Measurements from ENCODE around the gene RUSC1. TPM values are rescaled to one million over a fixed set of nuclear protein-coding genes. Genes with fewer than 3 reads are reported as not detected.

RUSC1 gene
- polyA plus RNA-seq, 1 donor: 28.0 TPM

DNA sequence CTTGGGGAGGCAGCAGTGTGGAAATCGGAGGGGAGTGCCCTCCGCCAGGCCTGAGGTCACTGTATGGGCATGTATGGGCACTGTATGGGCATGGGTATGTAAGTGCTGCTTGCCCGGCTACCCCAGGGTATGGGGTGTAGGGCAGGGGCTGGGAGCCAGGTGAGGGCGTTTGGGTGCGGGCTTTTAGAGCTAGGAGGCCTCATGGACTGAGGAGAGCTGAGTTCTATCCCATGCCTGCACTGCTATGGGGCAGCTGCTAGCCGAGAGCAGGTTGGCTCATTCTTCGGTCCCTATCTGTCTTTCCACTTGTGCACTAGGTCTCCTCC is 24.8 kb upstream of the RUSC1 start:
- no peak for DNase-seq

DNA sequence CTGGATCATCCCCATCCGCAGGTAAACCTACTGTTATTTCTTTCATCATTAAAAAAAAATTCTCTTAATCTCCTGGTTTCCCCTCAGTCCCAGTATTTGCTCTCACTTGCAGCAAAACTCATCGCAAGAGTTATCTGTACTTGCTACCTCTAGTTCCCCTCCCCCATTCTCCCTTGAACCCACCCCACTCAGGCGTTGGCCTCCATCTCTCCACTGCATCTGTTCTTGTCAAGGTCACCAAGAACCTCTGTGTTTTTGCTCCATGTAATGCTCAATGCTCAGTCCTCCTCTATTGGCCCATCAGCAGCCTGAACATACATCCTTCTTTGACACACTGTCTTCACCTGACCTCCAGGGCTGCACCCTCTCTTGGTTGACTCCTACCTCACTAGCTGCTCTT is 24.0 kb upstream of the RUSC1 start:
- DNase-seq: no peak

DNA sequence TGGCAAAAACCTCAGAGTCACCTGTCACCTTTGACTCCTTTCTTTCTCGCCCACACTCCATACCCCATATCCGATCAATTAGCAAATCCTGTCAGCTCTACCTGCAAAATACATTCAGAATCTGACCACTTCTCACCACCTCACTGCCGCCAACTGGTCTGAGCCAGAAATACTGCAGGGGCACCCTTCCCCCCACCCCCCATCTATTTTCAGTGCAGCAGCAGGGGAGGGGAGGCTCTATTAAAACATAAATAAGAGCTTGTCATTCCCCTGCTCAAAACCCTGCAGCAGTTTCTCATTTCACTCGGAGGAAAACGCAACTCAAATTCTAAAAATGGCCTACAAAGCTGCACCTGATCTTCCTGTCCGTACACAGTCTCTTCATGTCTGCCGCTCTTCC is 23.3 kb upstream of the RUSC1 start:
- no peak for DNase-seq

DNA sequence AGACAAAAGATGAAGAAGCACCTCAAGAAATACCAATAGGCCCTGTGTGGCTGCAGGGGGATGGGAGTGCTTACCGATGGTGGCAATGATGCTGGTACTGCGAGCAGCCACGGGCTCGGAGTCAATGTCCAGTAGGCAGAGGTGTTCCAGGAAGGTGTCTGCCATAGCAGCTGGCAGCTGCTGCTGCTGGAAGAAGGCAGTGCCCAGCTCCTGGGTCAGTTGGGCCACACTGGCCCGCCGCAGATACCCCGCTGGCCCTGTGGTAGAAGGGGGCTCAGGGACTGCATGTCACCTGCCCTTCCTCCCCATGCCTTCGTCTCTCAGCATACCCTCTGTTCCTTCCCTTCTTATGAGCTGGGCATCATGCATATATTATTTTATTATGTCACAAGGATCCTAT is 20.7 kb upstream of the RUSC1 start:
- no peak for DNase-seq

DNA sequence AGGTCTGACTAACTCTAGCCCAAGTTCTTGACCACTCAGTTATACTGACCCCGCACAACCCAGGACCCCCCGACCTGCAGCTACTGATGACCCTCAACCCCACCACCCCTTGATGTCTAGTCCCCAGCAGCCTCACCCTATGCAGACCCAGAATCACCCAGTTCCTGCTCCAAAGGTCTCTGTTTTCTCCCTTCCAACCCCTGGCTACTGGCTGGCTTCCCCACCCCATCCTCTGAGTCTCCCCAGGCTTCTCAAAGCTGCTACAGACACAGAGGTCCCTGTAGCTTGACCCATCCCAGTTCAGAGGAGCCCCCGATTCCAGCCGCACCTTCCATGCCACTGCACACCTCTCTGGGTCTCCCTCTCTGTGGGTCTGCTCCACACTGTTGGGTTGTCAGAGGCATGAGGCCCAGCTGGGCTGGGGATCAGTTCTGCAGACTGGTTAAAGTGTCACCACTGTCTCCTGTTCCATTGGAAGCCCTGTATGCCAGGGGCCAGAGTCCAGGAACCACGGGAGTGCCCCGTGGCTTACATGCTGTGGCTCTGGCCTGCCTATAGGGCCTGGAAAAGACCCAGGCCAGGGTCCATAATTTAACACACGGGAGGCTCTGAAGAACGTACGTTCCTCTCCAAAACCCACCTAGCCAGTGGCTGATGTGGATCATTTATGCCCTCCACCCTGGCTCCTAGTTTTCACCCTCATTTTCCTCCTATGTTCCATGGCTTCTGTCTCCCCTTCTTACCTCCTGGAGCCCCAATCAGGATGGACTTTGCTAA is 20.0 kb upstream of the RUSC1 start:
- DNase-seq: no peak

DNA sequence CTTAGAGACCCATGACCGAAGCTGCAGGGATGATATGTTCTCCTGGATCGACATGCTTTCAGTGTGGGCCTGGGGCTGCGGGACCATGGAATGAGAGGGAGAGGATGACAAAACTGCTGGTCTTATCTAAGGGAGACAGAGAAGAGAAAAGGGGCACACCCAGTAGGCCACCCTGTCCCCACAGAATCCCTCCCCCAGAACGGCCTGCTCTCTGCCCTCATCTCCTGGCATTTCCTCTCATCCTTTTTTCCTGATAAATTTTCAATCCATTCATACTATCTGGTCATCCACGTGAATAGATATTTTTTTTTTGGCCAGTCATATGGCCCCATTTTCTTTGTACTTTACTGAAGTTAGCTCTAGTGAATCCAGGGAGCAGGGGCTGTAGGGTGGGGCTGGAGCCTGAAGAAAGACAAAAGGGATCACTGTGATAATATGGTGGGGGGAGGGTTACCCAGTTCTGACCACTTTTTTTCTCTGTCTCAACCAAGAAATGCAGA is 19.3 kb upstream of the RUSC1 start, which contains the start of gene PKLR:
TSS of gene PKLR (minus strand) at position 97 of the 500 bp plus-strand sequence. CDS start at position 54, 43 bp downstream.
- DNase-seq: no peak

DNA sequence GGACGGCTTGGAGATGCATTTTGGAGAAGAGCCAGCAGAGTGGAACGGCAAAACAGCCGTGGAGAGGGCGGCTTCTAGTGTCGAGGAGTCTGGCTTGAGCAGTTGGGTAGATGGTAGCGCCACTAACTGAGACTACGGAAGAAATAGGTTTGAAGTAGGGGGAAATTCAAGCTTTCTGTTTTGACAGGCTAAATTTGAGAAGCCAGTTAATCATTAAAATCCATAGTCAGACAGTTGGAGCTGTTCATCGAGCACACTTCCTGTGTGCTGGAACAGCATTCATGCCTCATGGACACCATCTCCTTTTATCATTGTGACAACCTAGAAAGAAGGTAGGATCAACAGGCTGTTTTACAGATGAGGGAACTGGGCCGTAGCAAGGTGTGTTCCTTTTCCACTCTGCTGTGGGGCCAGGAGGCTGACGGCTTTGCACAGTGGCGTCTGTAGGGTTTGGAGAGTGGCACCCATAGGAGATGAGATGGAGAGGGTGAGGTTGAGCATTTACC is 16.1 kb upstream of the RUSC1 start:
- DNase-seq: no peak

DNA sequence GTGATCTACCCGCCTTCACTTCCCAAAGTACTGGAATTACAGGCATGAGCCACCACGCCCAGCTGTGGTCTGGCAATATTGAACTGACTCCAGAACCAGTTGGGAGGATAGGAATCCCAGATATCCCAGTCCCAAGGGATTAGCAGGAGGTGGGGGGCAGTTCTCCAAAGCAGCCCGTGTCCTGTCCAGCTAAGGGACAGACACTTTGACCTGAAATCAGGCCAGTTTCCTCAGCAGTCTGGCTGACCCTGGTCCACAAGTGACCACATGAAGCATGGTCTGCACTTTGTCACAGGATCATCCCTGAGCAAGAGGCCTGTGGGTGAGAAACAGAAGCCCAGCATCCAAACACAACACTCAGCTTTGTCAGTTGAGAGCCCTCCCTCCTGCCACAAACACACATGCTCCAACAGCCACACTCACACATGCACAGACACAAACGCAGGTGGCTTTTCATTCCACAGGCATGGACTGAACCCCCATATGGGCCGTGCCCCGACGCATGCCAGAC is 14.8 kb upstream of the RUSC1 start:
- no peak for DNase-seq

DNA sequence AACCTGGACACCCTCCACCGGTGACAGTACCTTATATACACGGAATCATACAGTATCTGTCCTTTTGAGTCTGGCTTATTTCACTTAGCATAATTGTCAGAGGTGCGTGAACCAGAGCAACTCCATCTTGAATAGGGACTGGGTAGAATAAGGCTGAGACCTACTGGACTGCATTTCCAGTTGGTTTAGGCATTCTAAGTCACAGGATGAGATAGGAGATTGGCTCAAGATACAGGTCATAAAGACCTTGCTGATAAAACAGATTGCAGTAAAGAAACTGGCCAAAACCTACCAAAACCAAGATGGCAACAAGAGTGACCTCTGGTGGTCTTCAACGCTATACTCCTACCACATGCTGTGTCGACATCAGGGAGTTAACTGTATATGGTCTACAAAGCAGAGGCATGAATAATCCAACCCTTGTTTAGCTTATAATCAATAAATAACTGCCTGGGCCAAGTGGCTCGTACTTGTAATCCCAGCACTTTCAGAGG is 13.4 kb upstream of the RUSC1 start:
- DNase-seq: peak; percentile 26

DNA sequence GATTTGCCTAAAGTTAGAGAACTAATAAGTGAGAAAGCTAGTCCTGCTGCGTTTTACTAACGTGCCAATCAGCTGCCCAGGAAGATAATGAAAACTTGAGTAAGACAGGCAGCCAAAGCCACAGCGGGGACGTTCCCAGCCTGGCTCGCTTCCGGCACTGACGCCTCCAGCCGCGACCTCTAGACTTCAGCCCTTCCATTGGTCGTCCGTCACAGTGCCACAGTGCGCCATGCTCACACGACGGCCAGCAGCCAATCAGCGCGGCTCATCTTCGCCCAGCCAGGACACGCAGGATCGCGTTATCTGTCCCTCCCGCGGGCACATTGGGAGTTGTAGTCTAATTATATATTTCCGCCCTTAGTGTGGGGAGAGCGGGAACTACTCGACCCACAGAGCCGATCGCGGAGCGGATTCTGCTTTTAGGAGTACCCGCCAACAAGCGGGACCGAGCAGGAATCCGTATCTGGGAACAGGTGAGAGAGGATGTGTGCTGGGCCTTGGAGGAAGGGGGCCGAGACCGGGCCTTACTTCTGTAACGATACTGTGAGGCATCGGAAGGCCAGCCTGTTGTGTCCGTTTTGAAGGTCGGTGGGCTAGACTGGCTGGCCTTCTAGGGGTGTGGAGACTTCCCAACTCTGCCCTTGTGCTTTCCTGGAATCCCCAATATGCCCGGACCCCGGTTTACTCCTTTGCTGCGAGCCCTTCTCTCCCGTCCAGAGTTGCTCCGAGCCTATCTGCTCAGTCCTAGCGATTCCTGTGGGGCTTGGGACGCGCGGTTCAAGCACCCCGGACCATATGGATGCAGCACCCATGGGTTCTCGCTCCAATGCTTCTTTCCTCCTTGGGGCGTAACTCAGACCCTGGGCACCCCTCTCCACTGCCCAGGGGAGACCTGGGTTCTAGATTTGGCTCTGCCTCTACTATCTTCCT is 11.9 kb upstream of the RUSC1 start, which contains the start of gene FDPS:
TSS of gene FDPS (plus strand) at position 374 of the 930 bp plus-strand sequence. CDS start 924 bp downstream, outside the sequence.
- DNase-seq: peak; percentile 99

DNA sequence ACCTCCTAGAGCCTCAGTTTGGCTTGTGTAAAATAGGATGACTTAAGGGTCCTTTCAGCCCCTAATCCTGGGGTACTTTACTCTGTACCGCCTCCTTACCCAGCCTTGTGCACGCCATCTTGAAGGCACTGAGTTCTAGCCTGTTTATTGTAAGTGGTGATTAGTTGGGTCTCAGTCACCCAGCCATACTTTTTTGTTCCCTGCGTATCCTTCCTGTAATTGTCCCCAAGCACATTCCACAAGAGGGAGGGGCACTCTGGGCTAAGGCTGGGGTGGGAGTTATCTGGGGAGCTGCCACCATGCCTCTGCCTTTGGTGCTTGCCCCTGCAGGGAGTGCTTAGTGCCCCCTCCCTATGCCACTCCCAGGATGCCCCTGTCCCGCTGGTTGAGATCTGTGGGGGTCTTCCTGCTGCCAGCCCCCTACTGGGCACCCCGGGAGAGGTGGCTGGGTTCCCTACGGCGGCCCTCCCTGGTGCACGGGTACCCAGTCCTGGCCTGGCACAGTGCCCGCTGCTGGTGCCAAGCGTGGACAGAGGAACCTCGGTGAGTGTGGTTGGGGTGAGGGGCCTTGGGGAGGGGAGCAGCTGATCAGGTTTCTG is 11.2 kb upstream of the RUSC1 start:
- no peak for DNase-seq

DNA sequence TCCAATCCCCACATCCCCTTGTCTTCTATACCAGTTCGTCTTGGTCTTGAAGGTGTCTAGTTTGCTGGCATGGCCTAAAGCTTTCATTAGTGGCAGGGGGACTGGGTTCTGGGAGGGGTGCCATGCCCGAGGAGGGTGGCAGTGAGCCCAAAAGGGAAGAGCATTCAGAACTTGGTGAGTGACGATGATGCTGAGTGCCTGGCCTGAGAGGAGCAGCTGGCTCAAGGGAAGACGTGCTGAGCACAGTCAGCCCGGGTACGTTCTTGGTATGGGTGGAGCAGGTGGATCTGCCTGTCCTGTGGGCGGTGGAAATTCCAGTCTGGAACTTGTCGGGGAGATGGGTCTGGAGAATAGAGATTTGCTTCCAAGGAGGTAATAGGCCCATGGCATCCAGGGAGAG is 7.4 kb upstream of the RUSC1 start:
- DNase-seq: no peak

DNA sequence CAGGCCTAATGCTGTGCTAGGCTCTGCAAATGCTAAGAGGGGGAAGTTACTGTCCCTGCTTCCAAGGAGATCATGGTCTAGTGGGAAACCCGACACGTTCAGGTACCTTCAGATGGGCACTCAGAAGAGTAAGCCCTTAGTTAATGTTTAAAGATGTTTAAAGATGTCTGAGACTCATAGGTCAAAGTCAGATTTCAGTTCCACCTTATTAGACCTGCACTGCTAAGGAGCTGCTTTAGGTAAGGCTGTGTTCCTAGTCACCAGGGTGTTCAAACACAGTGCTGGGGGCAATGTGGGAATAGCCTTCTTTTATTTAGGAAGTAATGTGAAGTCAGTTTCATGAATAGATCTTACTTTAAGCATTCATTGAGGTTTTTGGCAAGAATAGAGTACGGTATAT is 3.8 kb upstream of the RUSC1 start:
- DNase-seq: no peak

DNA sequence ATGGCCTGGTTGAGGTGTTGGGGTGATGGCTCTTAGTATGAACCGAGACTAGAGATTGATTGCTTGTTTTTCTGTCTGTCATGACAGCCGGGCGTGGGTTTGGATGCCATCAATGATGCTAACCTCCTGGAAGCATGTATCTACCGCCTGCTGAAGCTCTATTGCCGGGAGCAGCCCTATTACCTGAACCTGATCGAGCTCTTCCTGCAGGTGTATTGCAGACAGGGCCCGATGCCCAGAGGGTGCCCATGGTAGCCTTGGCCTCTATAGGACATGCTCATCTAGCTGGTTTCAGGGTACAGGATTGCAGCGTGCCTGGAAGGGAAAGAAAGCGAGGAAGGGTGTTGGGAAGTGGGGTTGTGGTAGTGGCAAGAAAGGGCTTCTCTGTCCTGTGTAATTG is 2.6 kb upstream of the RUSC1 start:
- no peak for DNase-seq

DNA sequence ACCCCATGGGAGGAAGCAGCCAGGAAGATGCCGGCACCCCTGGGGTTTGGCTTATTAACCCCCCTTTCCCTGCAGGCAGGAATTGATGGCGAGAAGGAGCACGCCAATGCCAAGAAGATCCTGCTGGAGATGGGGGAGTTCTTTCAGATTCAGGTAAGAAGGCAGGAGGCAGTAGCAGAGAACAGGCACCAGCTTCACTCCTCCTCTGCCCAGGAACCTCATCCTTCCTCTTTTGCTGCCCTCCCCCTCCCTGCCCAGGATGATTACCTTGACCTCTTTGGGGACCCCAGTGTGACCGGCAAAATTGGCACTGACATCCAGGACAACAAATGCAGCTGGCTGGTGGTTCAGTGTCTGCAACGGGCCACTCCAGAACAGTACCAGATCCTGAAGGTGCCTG is 1.2 kb upstream of the RUSC1 start:
- DNase-seq: no peak

DNA sequence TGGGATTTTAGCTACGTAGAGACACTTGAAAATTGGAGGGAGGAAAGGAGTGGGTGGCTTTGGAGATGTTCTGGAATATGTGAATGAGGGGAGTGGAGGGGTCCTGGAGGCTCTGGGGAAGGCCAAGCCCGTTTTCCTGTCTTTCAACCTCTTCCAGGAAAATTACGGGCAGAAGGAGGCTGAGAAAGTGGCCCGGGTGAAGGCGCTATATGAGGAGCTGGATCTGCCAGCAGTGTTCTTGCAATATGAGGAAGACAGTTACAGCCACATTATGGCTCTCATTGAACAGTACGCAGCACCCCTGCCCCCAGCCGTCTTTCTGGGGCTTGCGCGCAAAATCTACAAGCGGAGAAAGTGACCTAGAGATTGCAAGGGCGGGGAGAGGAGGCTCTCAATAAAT is 442 bp upstream of the RUSC1 start:
- no peak for DNase-seq

DNA sequence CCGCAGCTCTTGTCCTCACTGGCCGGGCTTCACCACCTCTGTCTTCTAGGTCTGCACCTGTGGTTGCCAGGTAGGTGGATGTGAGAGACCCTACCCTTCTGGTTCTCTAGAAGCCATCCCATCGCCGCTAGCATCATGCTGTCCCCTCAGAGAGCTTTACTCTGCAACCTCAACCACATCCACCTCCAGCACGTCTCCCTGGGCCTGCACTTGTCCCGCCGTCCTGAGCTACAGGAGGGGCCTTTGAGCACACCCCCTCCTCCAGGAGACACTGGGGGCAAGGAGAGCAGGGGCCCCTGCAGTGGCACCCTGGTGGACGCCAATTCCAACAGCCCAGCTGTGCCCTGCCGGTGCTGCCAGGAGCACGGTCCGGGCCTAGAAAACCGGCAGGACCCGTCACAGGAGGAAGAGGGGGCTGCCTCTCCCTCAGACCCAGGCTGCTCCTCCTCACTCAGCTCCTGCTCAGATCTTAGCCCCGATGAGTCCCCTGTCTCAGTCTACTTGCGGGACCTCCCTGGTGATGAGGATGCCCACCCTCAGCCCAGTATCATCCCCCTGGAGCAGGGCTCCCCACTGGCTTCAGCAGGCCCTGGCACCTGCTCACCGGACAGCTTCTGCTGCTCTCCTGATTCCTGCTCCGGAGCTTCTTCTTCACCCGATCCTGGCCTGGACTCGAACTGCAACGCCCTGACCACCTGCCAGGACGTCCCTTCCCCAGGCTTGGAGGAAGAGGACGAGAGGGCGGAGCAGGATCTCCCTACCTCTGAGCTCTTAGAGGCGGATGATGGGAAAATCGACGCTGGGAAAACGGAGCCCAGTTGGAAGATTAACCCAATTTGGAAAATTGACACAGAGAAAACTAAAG is 1.2 kb downstream of the RUSC1 start:
- DNase-seq: peak; percentile 46

DNA sequence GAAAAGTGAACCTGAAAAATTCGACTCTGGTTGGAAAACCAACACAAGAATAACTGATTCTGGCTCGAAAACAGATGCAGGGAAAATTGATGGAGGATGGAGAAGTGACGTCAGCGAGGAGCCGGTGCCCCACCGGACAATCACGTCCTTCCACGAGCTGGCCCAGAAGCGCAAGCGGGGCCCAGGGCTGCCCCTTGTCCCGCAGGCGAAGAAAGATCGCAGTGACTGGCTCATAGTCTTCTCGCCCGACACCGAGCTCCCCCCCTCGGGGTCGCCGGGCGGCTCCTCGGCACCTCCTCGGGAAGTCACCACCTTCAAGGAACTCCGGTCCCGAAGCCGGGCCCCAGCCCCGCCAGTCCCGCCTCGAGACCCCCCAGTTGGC is 1.9 kb downstream of the RUSC1 start:
- peak; percentile 43 for DNase-seq

DNA sequence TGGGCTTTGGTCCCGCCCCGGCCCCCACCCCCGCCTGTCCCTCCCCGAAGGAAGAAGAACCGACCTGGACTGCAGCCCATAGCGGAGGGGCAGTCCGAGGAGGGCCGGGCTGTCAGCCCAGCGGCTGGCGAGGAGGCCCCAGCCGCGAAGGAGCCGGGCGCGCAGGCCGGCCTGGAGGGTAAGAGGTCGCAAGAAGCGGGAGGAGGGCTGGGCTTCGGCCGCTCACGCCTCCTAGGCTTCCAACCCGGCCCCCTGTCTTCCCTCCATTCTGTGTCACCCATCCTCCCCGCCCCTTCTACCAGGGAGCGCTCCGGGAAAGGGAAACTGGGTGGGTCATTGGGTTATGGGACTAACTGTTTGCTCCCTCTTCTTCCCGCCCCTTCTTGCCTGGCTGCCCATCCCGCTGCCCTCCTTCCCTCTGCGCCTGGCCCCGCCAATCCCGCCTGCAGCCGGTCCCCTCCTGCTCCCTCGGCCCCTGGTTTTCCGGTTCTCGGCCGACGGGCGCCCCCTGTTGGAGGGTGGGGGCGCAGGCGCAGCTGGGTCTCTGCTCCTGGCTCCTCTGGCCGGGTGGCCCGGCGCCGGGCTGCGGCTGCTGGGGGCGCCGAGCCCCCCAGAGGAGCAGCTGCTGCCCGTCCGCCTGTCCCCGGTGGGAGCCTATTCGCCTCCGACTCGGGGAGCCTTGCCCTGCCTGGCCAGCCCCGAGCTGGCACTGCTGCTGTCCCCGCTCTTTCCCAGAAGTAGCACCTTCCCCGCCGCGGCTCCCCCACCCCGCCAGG is 2.4 kb downstream of the RUSC1 start:
- DNase-seq: peak; percentile 93

DNA sequence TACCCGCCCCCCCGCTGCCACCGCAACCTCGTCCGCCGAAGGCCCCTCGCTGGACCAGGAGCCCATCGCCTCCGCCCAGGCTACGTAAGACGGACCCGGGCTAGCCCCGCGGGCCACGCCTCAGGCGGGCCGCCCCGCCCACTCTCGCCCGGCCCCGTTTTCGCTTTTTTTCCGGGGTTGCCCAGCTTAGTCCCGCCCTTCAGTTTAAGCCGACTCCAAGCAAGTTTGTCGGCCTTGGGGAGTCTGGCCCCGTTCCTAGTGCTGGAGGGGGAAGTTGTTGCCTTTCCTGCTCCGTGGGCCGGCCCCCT is 3.0 kb downstream of the RUSC1 start:
- DNase-seq: peak; percentile 94
